Uterus (tissue), 4 donors: ENCODE results near the gene CD47. TPM values are rescaled to one million over a fixed set of nuclear protein-coding genes. Genes with fewer than 3 reads are reported as not detected.

Experiments used
- DNase-seq, 2 donors: peaks; one replicate each; pipeline ENCODE4 v3.0.0-alpha.2; 2019 to 2020
- H3K27ac ChIP-seq, 2 donors: fragments of 200-600 bp; sonication (generic); 1 replicate in 1 of 2; 2 replicates in 1 of 2; pipeline ENCODE4 v1.5.1; 2016 to 2018
- H3K27me3 ChIP-seq, 2 donors: fragments of 200-600 bp; sonication (generic); one replicate each; pipeline ENCODE4 v1.5.1; 2018 to 2019; ENCODE audit warnings: control low read depth in 1 of 2
- H3K36me3 ChIP-seq, 2 donors: fragments of 200-600 bp; sonication (generic); one replicate each; pipeline ENCODE4 v1.5.1; 2019; ENCODE audit warnings: control low read depth in 1 of 2
- H3K4me1 ChIP-seq, 2 donors: fragments of 200-600 bp; sonication (generic); one replicate each; pipeline ENCODE4 v1.5.1; 2018 to 2019; ENCODE audit warnings: control low read depth in 1 of 2
- H3K4me3 ChIP-seq, 2 donors: fragments of 200-600 bp; sonication (generic); 1 replicate in 1 of 2; 2 replicates in 1 of 2; pipeline ENCODE4 v1.5.1; 2018 to 2019; ENCODE audit warnings: mild to moderate bottlenecking in 1 of 2
- H3K9me3 ChIP-seq, 2 donors: fragments of 200-600 bp; sonication (generic); one replicate each; pipeline ENCODE4 v1.5.1; 2019; ENCODE audit warnings: control low read depth in 1 of 2
- CTCF ChIP-seq, 4 experiments: fragments of 200-600 bp in 2 of 4; fragments of 450-650 bp in 2 of 4; sonication (generic) in 2 of 4; IDR thresholded peaks; one replicate each; pipeline ENCODE4 v1.5.1; 2016 to 2019; ENCODE audit warnings: antibody characterized with exemption in 4 of 4, mild to moderate bottlenecking in 2 of 4, moderate library complexity in 1 of 4
- POLR2A ChIP-seq, 2 donors: fragments of 450-650 bp; IDR thresholded peaks; one replicate each; pipeline ENCODE4 v1.6.1; 2016; ENCODE audit warnings: antibody characterized with exemption in 2 of 2, mild to moderate bottlenecking in 1 of 2, moderate library complexity in 1 of 2
- intact Hi-C: fragments of 100-400 bp; cut with DNase I; formaldehyde crosslinking; loops from one replicate; pipeline ENCODE4 v1.15.1; 2023; ENCODE audit warnings: low total_unique reads
- total RNA-seq, 4 donors: library from RNA; depleted of rRNA in 3 of 4; stranded (reverse); fragments of >200 nt in 3 of 4; gene quantifications; one replicate each; pipeline versions ENCODE4 v1.1.0 to v1.2.4, GENCODE V29; 2014 to 2023
- donor health status: DM: yes; HTN: yes; CAD: no.

The CD47 gene
- total RNA-seq, 4 donors from 2014 or later = 29.2 to 210 (median 67.1) TPM

DNA sequence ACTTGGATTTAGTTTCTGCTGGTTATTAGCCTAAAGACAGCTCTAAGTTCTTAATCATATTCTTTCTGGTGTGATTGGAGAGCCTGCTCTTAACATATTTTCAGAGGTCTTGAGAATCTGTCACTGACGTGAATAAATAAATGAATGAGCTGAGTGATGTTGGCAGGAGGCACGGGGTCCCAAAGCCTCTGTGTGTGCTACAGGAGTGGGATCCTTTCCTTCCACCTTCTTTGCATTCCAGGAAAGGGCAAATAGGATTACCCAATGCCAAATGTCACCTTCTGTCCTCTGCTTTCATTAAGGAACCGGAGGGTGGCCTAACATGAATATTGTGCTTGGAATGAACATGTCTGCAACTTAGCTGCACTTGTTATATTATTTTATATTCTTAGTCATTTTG lies 53.1 kb downstream of the CD47 start:
- Histone ChIP-seq H3K9me3 (no peaks in the 10 kb centered on the region), H3K27ac (no peak overlapping the region), H3K36me3 (no peaks in the 10 kb centered on the region), H3K4me3 (no peak overlapping the region), H3K27me3 (no peaks in the 10 kb centered on the region), H3K4me1 (no peaks in the 10 kb centered on the region)
- TF ChIP-seq CTCF (IDR thresholded peaks at IDR 0.05) = no peak
- no peak for TF ChIP-seq POLR2A (IDR thresholded peaks at IDR 0.05)
- intact Hi-C loops = no loop called here
- DNase-seq = no peak

- no peak overlapping the region for H3K4me3 ChIP-seq
- H3K27me3 ChIP-seq = no peaks in the 10 kb centered on the region
- H3K4me1 ChIP-seq = no peaks in the 10 kb centered on the region
- H3K9me3 ChIP-seq = no peaks in the 10 kb centered on the region
- no peak overlapping the region for H3K27ac ChIP-seq
- DNase-seq = no peak
- H3K36me3 ChIP-seq = no peaks in the 10 kb centered on the region
- intact Hi-C loops = no loop called here
- TF ChIP-seq POLR2A (IDR thresholded peaks at IDR 0.05) (no peak), CTCF (IDR thresholded peaks at IDR 0.05) (no peak)
Observed at GRCh38 chr3:108036984-108037741, 53.7 kb downstream of the CD47 start.

- Histone ChIP-seq H3K4me1 (no peaks in the 10 kb centered on the region), H3K27ac (no peak overlapping the region), H3K27me3 (no peaks in the 10 kb centered on the region), H3K4me3 (no peak overlapping the region), H3K36me3 (no peaks in the 10 kb centered on the region), H3K9me3 (no peaks in the 10 kb centered on the region)
- no peak for DNase-seq
- intact Hi-C loops = no loop called here
- TF ChIP-seq POLR2A (IDR thresholded peaks at IDR 0.05) (no peak), CTCF (IDR thresholded peaks at IDR 0.05) (no peak)
Observed at GRCh38 chr3:108036401-108036800, 54.4 kb downstream of the CD47 start.

DNA sequence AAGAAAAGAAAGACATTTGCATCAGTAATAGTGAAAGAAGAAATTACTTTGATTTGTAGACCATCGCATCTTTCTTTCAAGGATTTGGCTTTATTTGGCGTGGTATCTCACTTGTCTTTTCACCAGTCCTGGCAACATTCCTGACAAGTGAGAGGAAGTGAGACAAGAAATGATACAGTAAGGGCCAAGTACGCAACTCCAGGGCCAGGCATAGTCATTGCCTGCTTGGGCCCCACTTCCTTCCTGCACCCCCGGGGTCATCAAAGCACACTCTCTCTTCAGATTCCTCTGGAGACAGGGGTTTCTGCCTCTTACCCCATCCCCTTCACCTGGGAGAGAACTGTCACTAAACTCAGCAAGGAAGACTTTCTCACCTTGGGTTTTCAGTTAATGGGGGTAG lies 55.1 kb downstream of the CD47 start:
- intact Hi-C loops = no loop called here
- no peaks in the 10 kb centered on the region for H3K36me3 ChIP-seq
- TF ChIP-seq CTCF (IDR thresholded peaks at IDR 0.05) (no peak), POLR2A (IDR thresholded peaks at IDR 0.05) (no peak)
- no peak overlapping the region for H3K4me3 ChIP-seq
- no peaks in the 10 kb centered on the region for H3K4me1 ChIP-seq
- H3K9me3 ChIP-seq = no peaks in the 10 kb centered on the region
- H3K27me3 ChIP-seq = no peaks in the 10 kb centered on the region
- no peak for DNase-seq
- no peak overlapping the region for H3K27ac ChIP-seq

- no peak overlapping the region for H3K4me3 ChIP-seq
- DNase-seq = no peak
- H3K27me3 ChIP-seq = no peaks in the 10 kb centered on the region
- intact Hi-C loops = no loop called here
- H3K4me1 ChIP-seq = no peaks in the 10 kb centered on the region
- H3K36me3 ChIP-seq = no peaks in the 10 kb centered on the region
- TF ChIP-seq POLR2A (IDR thresholded peaks at IDR 0.05) = no peak
- TF ChIP-seq CTCF (IDR thresholded peaks at IDR 0.05) = no peak
- H3K27ac ChIP-seq = no peak overlapping the region
- H3K9me3 ChIP-seq = no peaks in the 10 kb centered on the region
Observed at GRCh38 chr3:108031895-108032294, 58.9 kb downstream of the CD47 start.
